Stimulated activated CD8-positive, alpha-beta memory T cell treated with anti-CD3 and anti-CD28 coated beads, Interleukin-4, amount 100 ng/mL, for 1 hour (primary cell): ENCODE data around the gene PNMT.
"Not testable (repeated sequence)": the region's sequence is repeated elsewhere in the genome, so short reads cannot be mapped to it uniquely, and the experiment has no call there.

ENCODE experiments used
- DNase-seq, 2 donors: peaks; one replicate each; pipeline ENCODE4 v3.0.0-alpha.2; 2020; ENCODE audit warnings: low read depth in 2 of 2, low spot score in 1 of 2

The PNMT gene

GRCh38 chr17:39687101-39687545, 18.9 kb downstream of the PNMT start:
- DNase-seq = no peak

GRCh38 chr17:39687546-39688474, 19.6 kb downstream of the PNMT start, which contains the start of gene PGAP3:
TSS of gene PGAP3 (minus strand) at chr17:39688057. CDS start at chr17:39688014, 43 bp downstream.
- DNase-seq = peak; percentile 68 to 72

GRCh38 chr17:39688475-39688835, 20.2 kb downstream of the PNMT start:
- no peak for DNase-seq

- DNase-seq = no peak
Observed at GRCh38 chr17:39688945-39689344, 20.7 kb downstream of the PNMT start.

GRCh38 chr17:39694593-39694992, 26.3 kb downstream of the PNMT start:
- DNase-seq = no peak

- no peak for DNase-seq
Observed at GRCh38 chr17:39695089-39695474, 26.8 kb downstream of the PNMT start.

GRCh38 chr17:39696731-39697130, 28.5 kb downstream of the PNMT start:
- DNase-seq = no peak

GRCh38 chr17:39697961-39698360, 29.7 kb downstream of the PNMT start:
- DNase-seq = no peak

- not testable (repeated sequence) for DNase-seq
Observed at GRCh38 chr17:39699157-39699817, 31.0 kb downstream of the PNMT start.

- DNase-seq = no peak
Observed at GRCh38 chr17:39699818-39700147, 31.5 kb downstream of the PNMT start, which contains the start of gene ERBB2. TSS of gene ERBB2 (plus strand) at chr17:39700064. CDS start at chr17:39700239, 175 bp downstream.

GRCh38 chr17:39700148-39700987, 32.1 kb downstream of the PNMT start:
- no peak for DNase-seq

GRCh38 chr17:39701012-39701783, 32.9 kb downstream of the PNMT start:
- no peak for DNase-seq

GRCh38 chr17:39701784-39702422, 33.6 kb downstream of the PNMT start:
- no peak for DNase-seq

GRCh38 chr17:39702901-39703893, 34.9 kb downstream of the PNMT start:
- no peak for DNase-seq

GRCh38 chr17:39703913-39704312, 35.7 kb downstream of the PNMT start:
- DNase-seq = no peak

GRCh38 chr17:39704821-39705551, 36.7 kb downstream of the PNMT start:
- DNase-seq = no peak

GRCh38 chr17:39705786-39706348, 37.6 kb downstream of the PNMT start:
- DNase-seq = no peak

- DNase-seq = no peak
Observed at GRCh38 chr17:39706383-39706782, 38.1 kb downstream of the PNMT start.
